Skin epidermis (tissue), 12 donors: ENCODE data around the gene CENPV.
"Not testable (repeated sequence)": the region's sequence is repeated elsewhere in the genome, so short reads cannot be mapped to it uniquely, and the experiment has no call there.

Experiments
- H3K27ac ChIP-seq, 21 experiments: fragments of 200-600 bp; sonication (generic) in 11 of 21; one replicate each; pipeline ENCODE4 v1.5.0; 2020; ENCODE audit warnings: mild to moderate bottlenecking in 3 of 21, inconsistent platforms in 2 of 21, moderate library complexity in 2 of 21
- H3K4me3 ChIP-seq, 7 experiments: fragments of 200-600 bp; sonication (generic) in 2 of 7; one replicate each; pipeline ENCODE4 v1.5.0; 2020; ENCODE audit warnings: inconsistent platforms in 2 of 7, mild to moderate bottlenecking in 2 of 7, moderate library complexity in 1 of 7

Gene CENPV

GRCh38 chr17:16353317-16354174, at the start of gene CENPV:
Gene CENPV, minus strand, starts transcription at chr17:16353469. Its CDS starts 33 bp downstream, at chr17:16353436.
- H3K27ac ChIP-seq = peak within 1 kb of the TSS in 4 of 21 experiments; percentile 3 to 33 (median 18)

GRCh38 chr17:16398270-16399267, 45.3 kb upstream of the CENPV start:
- Histone ChIP-seq H3K27ac (peak overlapping the region in 2 of 21 experiments; percentile 18 to 35), H3K4me3 (no peak overlapping the region)

More at GRCh38 chr17:16353317-16354174, at the start of gene CENPV:
- H3K4me3 ChIP-seq = peak within 1 kb of the TSS; percentile 40 to 65 (median 52)

GRCh38 chr17:16396693-16397092, 43.4 kb upstream of the CENPV start:
- H3K27ac ChIP-seq, H3K4me3 ChIP-seq: not testable (repeated sequence)

GRCh38 chr17:16395887-16396286, 42.6 kb upstream of the CENPV start:
- not testable (repeated sequence) for H3K4me3 ChIP-seq
- peak overlapping the region in 2 of 21 experiments; percentile 32 to 44 for H3K27ac ChIP-seq

- not testable (repeated sequence) for H3K4me3 ChIP-seq, H3K27ac ChIP-seq
Measured at GRCh38 chr17:16392491-16392890, 39.2 kb upstream of the CENPV start.

GRCh38 chr17:16391451-16391850, 38.2 kb upstream of the CENPV start:
- Histone ChIP-seq H3K4me3 (no peak overlapping the region), H3K27ac (no peak overlapping the region)

DNA sequence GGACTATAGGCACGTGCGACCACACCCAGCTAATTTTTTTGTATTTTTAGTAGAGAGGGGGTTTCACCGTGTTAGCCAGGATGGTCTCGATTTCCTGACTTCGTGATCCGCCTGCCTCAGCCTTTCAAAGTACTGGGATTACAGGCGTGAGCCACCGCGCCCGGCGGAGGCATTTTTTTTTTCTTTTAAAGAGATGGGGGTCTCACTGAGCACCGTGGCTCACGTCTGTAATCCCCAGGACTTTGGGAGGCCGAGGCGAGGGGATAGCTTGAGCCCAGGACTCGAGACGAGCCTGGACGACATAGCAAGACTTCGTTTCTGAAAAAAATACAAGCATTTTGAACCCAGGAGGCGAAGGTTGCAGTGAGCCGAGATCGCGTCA, 32.8 kb upstream of the CENPV start:
- Histone ChIP-seq H3K4me3 (peak overlapping the region in 5 of 7 experiments; percentile 23 to 42 (median 40)), H3K27ac (peak overlapping the region in 1 of 21 experiments; percentile 58)

- no peak overlapping the region for H3K27ac ChIP-seq
Measured at GRCh38 chr17:16384557-16384956, 31.3 kb upstream of the CENPV start.

DNA sequence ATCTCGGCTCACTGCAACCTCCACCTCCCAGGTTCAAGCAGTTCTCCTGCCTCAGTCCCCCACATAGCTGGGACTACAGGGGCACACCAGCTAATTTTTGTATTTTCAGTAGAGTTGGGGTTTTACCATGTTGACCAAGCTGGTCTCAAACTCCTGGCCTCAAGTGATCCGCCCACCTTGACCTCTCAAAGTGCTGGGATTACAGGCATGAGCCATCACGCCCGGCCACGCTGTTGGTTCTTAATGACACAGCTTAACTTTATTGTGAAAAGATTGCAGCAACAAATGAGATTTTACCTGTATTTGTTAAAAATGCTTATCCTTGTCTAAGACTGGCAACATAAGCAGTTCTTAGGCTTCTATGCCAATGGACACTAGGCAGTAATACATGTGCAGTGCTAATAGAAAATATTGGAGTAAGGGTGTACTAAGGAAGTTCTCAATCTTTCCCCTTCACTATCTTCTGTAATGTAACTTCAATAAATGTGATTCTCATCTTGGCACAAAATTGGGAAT, 30.6 kb upstream of the CENPV start:
- no peak overlapping the region for H3K4me3 ChIP-seq
- H3K27ac ChIP-seq = no peak overlapping the region

More at GRCh38 chr17:16384557-16384956, 31.3 kb upstream of the CENPV start:
- no peak overlapping the region for H3K4me3 ChIP-seq

DNA sequence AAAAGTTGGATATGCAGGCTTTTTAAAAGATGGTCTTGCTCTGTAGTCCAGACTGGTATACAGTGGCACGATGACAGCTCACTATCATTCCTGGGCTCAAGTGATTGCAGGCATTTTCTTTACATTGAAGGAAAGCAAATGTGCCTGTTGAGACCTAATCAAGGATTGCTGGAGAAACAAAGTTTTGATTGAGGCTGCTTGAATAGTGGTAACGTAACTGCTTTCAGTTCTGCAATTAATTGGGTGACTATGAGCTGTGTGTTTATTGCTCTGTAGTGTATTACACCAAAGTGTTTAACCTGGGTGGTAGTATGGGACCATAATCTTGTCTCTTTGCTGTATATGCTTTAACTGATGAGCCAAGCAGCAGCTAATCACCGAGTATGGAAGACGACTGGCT, 29.9 kb upstream of the CENPV start:
- Histone ChIP-seq H3K4me3 (no peak overlapping the region), H3K27ac (no peak overlapping the region)

DNA sequence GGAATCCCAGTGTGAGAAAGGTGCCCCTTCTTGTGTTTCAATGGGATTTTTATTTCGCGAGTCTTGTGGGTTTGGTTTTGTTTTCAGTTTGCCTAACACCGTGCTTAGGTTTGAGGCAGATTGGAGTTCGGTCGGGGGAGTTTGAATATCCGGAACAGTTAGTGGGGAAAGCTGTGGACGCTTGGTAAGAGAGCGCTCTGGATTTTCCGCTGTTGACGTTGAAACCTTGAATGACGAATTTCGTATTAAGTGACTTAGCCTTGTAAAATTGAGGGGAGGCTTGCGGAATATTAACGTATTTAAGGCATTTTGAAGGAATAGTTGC, 28.2 kb upstream of the CENPV start:
- peak overlapping the region; percentile 64 to 88 (median 75) for H3K4me3 ChIP-seq
- peak overlapping the region; percentile 73 to 99 (median 94) for H3K27ac ChIP-seq

- Histone ChIP-seq H3K27ac (peak within 1 kb of the TSS; percentile 73 to 99 (median 94)), H3K4me3 (peak within 1 kb of the TSS; percentile 64 to 88 (median 75))
Measured at GRCh38 chr17:16380640-16381495, 27.6 kb upstream of the CENPV start, which contains the start of gene UBB. Gene UBB, plus strand, starts transcription at chr17:16381091. Its CDS starts 817 bp downstream, at chr17:16381908.

- Histone ChIP-seq H3K27ac (peak overlapping the region in 18 of 21 experiments; percentile 2 to 98 (median 82)), H3K4me3 (no peak overlapping the region)
Measured at GRCh38 chr17:16379654-16380053, 26.4 kb upstream of the CENPV start.

DNA sequence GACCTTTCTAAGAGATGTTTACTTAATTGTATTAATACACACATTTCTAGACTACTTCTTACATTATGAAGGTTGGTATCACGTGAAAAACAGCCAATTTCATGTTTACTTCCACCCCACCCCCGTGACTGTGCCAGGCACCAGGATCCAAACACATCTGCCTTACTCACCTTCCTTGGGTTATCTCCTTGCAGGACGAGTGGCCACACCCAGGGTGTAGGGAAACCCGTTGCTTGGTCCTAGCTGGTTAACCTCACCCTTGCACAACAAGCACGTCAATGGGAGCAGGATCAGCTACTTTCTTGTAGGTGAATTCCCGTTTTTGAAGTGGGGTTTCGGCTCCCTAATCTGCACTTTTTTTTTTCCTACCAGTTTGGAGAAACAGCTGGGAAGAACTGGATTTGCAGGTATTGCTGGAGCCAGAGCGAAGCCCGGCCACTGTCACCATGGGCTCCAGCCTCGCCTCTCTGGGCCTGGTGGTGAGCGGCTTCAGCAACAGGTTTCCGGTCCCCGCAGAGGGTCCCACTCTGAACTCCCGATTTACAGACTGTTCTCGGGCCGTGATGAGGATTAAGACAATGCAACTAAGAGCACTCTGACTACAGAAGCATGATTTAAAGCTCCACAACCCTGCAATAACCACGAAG, 25.5 kb upstream of the CENPV start:
- H3K4me3 ChIP-seq = no peak overlapping the region
- peak overlapping the region in 19 of 21 experiments; percentile 2 to 98 (median 75) for H3K27ac ChIP-seq

GRCh38 chr17:16377941-16378341, 24.7 kb upstream of the CENPV start:
- no peak overlapping the region for H3K4me3 ChIP-seq
- H3K27ac ChIP-seq = peak overlapping the region in 18 of 21 experiments; percentile 2 to 98 (median 78)

DNA sequence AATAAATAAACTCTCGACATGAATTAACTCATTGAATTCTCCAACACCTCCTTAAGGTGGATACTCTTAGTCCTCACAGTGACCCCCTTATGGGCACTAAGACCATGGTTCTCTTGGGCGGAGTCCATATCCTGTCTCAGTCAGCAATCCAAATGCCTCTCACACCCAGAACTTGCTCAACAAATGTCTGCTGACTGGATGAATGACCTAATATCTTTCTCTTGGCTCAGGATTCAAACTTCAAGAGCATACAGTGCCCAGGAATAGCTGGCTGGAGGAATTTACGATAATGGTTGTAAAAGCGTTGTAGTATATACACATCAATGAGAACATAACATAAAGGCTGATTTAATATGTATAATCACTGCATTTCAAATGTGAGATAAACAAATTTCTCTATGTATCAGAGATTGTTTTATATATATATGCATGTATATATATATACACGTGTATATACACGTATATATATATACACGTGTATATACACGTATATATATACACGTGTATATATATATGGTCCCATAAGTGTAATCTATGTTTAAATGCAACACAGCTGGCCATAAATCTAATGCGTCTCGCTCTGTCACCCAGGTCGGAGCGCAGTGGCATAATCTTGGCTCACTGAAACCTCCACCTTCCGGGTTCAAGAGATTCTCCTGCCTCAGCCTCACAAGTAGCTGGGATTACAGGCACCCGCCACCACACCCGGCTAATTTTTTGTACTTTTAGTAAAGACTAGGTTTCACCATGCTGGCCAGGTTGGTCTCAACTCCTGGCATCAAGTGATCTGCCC, 21.1 kb upstream of the CENPV start:
- Histone ChIP-seq H3K27ac (peak overlapping the region in 5 of 21 experiments; percentile 32 to 71 (median 55)), H3K4me3 (no peak overlapping the region)

GRCh38 chr17:16371742-16372141, 18.5 kb upstream of the CENPV start:
- Histone ChIP-seq H3K4me3 (no peak overlapping the region), H3K27ac (no peak overlapping the region)

GRCh38 chr17:16364625-16365024, 11.4 kb upstream of the CENPV start:
- Histone ChIP-seq H3K27ac (no peak overlapping the region), H3K4me3 (no peak overlapping the region)
